SK-N-SH (cell line): Measurements from ENCODE around the gene HS3ST4. TPM values are rescaled to one million over a fixed set of nuclear protein-coding genes. Genes with fewer than 3 reads are reported as not detected.

Experiments
- CTCF ChIA-PET: fragments of 300-600, 350-600 bp; formaldehyde crosslinking; extraction: SDS; loops from one replicate; lab custom pipeline; 2021; lab: Yijun Ruan, JAX
- POLR2A ChIA-PET: fragments of 350-600 bp; sonication (Branson Sonifier 250); formaldehyde crosslinking; extraction: SDS; loops from one replicate; lab custom pipeline; 2020; ENCODE audit warnings: antibody characterized with exemption, inconsistent platforms; lab: Yijun Ruan, JAX
- DNase-seq: peaks from one replicate; pipeline ENCODE4 v3.0.0; 2012
- H2AFZ ChIP-seq: fragments of 200-600 bp; sonication (generic); 2 replicates; pipeline ENCODE4 v1.8.1; 2016; ENCODE audit warnings: antibody characterized with exemption, mild to moderate bottlenecking, low read depth
- H3F3A ChIP-seq: fragments of 200-600 bp; sonication (generic); replicated peaks from 2 replicates; pipeline ENCODE3; 2016; ENCODE audit warnings: antibody characterized with exemption, mild to moderate bottlenecking; ENCODE audit not compliant: insufficient read depth
- H3K27ac ChIP-seq, 2 experiments: fragments of 200-500 bp in 1 of 2; fragments of 200-600 bp in 1 of 2; sonication (Bioruptor generic) in 1 of 2; sonication (generic), shearing (Covaris generic) in 1 of 2; 2 replicates each; pipeline versions ENCODE4 v1.5.1 to v1.6.1; 2014 to 2016; ENCODE audit warnings: low read depth in 2 of 2, inconsistent platforms in 1 of 2, low read length in 1 of 2, mild to moderate bottlenecking in 1 of 2, mixed read lengths in 1 of 2
- H3K27me3 ChIP-seq: fragments of 200-600 bp; sonication (generic), shearing (Covaris generic); 2 replicates; pipeline ENCODE4 v1.6.1; 2016; ENCODE audit warnings: mixed run types; ENCODE audit not compliant: insufficient read depth
- H3K36me3 ChIP-seq, 2 experiments: fragments of 200-500 bp in 1 of 2; fragments of 200-600 bp in 1 of 2; sonication (Bioruptor generic) in 1 of 2; sonication (generic) in 1 of 2; replicated peaks in 1 of 2; 2 replicates each; pipeline versions ENCODE3 to v1.5.1; 2014 to 2016; ENCODE audit warnings: low read length in 1 of 2, mild to moderate bottlenecking in 1 of 2; ENCODE audit not compliant: insufficient read depth in 2 of 2, control insufficient read depth in 1 of 2
- H3K4me1 ChIP-seq, 2 experiments: fragments of 200-500 bp in 1 of 2; fragments of 200-600 bp in 1 of 2; sonication (Bioruptor generic) in 1 of 2; sonication (generic), shearing (Covaris generic) in 1 of 2; 2 replicates each; pipeline versions ENCODE4 v1.5.1 to v1.6.1; 2014 to 2016; ENCODE audit warnings: low read depth in 1 of 2, low read length in 1 of 2, mixed run types in 1 of 2; ENCODE audit not compliant: insufficient read depth in 2 of 2, control insufficient read depth in 1 of 2
- H3K4me2 ChIP-seq: fragments of 200-600 bp; sonication (generic), shearing (Covaris generic); 2 replicates; pipeline ENCODE4 v1.6.1; 2017; ENCODE audit warnings: mixed run types
- H3K4me3 ChIP-seq, 2 experiments: fragments of 200-500 bp in 1 of 2; fragments of 200-600 bp in 1 of 2; sonication (Bioruptor generic) in 1 of 2; sonication (generic), shearing (Covaris generic) in 1 of 2; 2 replicates each; pipeline versions ENCODE4 v1.5.1 to v1.8.1; 2014 to 2016; ENCODE audit warnings: low read depth in 2 of 2, inconsistent platforms in 1 of 2, low read length in 1 of 2, mild to moderate bottlenecking in 1 of 2, mixed read lengths in 1 of 2, moderate library complexity in 1 of 2
- H3K79me2 ChIP-seq: fragments of 200-600 bp; sonication (generic); 2 replicates; pipeline ENCODE4 v1.8.1; 2017; ENCODE audit warnings: mild to moderate bottlenecking; ENCODE audit not compliant: insufficient read depth
- H3K9ac ChIP-seq: fragments of 200-600 bp; sonication (generic); 2 replicates; pipeline ENCODE4 v1.6.1; 2017; ENCODE audit warnings: mixed run types
- H3K9me2 ChIP-seq: fragments of 200-600 bp; sonication (generic); 2 replicates; pipeline ENCODE4 v1.6.1; 2017; ENCODE audit warnings: mixed run types
- H3K9me3 ChIP-seq: fragments of 200-600 bp; sonication (generic); 2 replicates; pipeline ENCODE4 v1.6.1; 2017; ENCODE audit warnings: mixed run types, mild to moderate bottlenecking, moderate library complexity
- H4K20me1 ChIP-seq: fragments of 200-600 bp; sonication (generic); 2 replicates; pipeline ENCODE4 v1.6.1; 2017; ENCODE audit warnings: mild to moderate bottlenecking, mixed run types; ENCODE audit not compliant: insufficient read depth
- CHD2 ChIP-seq: fragments of 150-350 bp; IDR thresholded peaks from 2 replicates; pipeline ENCODE4 v1.6.1; 2018; ENCODE audit warnings: low read length; ENCODE audit not compliant: partially characterized antibody
- CTCF ChIP-seq: fragments of 200-600 bp; sonication (generic); IDR thresholded peaks from 2 replicates; pipeline ENCODE4 v1.6.1; 2017; ENCODE audit warnings: antibody characterized with exemption, mild to moderate bottlenecking, moderate library complexity
- EP300 ChIP-seq, 2 experiments: IDR thresholded peaks; 2 replicates each; pipeline versions ENCODE4 v1.4.0 to v1.6.1; 2012; ENCODE audit warnings: borderline replicate concordance in 1 of 2, low read depth in 1 of 2, low read length in 1 of 2
- FOXJ3 ChIP-seq: sonication (generic); formaldehyde crosslinking; IDR thresholded peaks from 2 replicates; pipeline ENCODE4 v1.5.1; 2020; ENCODE audit warnings: mild to moderate bottlenecking, missing genetic modification reagents
- IRF3 ChIP-seq: fragments of 150-350 bp; IDR thresholded peaks from 2 replicates; pipeline ENCODE4 v1.6.1; 2016; ENCODE audit warnings: mild to moderate bottlenecking, low read depth, low read length
- NRF1 ChIP-seq: IDR thresholded peaks from 2 replicates; pipeline ENCODE4 v1.6.1; 2012; ENCODE audit warnings: low read depth, mild to moderate bottlenecking, low read length
- RAD21 ChIP-seq: IDR thresholded peaks from 2 replicates; pipeline ENCODE4 v1.6.1; 2012; ENCODE audit warnings: mild to moderate bottlenecking, low read length
- REST ChIP-seq: IDR thresholded peaks from 2 replicates; pipeline ENCODE4 v1.6.1; 2012; ENCODE audit warnings: mild to moderate bottlenecking, low read depth, low read length, moderate library complexity
- RFX5 ChIP-seq: IDR thresholded peaks from 2 replicates; pipeline ENCODE4 v1.6.1; 2012; ENCODE audit warnings: mild to moderate bottlenecking, improper control_type of control experiment, low read length
- RXRA ChIP-seq: IDR thresholded peaks from 2 replicates; pipeline ENCODE4 v1.4.0; 2012; ENCODE audit warnings: low read depth, mild to moderate bottlenecking, borderline replicate concordance
- SMC3 ChIP-seq: IDR thresholded peaks from 2 replicates; pipeline ENCODE4 v1.6.1; 2012; ENCODE audit warnings: low read depth, low read length, improper control_type of control experiment
- TAF1 ChIP-seq: IDR thresholded peaks from 2 replicates; pipeline ENCODE4 v1.6.1; 2012; ENCODE audit warnings: low read depth, mild to moderate bottlenecking, low read length, moderate library complexity, borderline replicate concordance
- TCF12 ChIP-seq: IDR thresholded peaks from 2 replicates; pipeline ENCODE4 v1.4.0; 2012
- TEAD4 ChIP-seq: IDR thresholded peaks from 2 replicates; pipeline ENCODE4 v1.4.0; 2012; ENCODE audit warnings: mild to moderate bottlenecking, borderline replicate concordance; ENCODE audit not compliant: insufficient read depth
- USF2 ChIP-seq: fragments of 150-350 bp; IDR thresholded peaks from 2 replicates; pipeline ENCODE4 v1.6.1; 2017; ENCODE audit warnings: antibody characterized with exemption, low read length, low read depth, borderline replicate concordance
- ZBTB33 ChIP-seq: IDR thresholded peaks from 2 replicates; pipeline ENCODE4 v1.4.0; 2012; ENCODE audit warnings: low read depth, borderline replicate concordance
- WGBS: methylation state at CpG from one replicate; pipeline ENCODE4 v1.1.6; 2017; ENCODE audit warnings: low lambda C conversion rate; 5-methylcytosine and 5-hydroxymethylcytosine counted together
- polyA plus RNA-seq, 3 experiments: library from polyadenylated mRNA; depleted of rRNA; stranded (reverse); fragments of >200 nt; gene quantifications; 2 replicates each; pipeline ENCODE4 v1.2.3, GENCODE V29; 2012

Gene HS3ST4
- polyA plus RNA-seq, 1 of the 3 experiments (the other 2 are of a cell fraction), result not detected

GRCh38 chr16:25707982-25708583 is 16.3 kb downstream of the HS3ST4 start:
- Histone ChIP-seq H3K9me2 (no peaks in the 10 kb centered on the region), H2AFZ (no peak overlapping the region), H3K4me2 (no peak overlapping the region)
- POLR2A ChIA-PET, result no interaction called here
- peak; percentile 33 for DNase-seq
- TF ChIP-seq FOXJ3 (CRISPR knock-in tag), result no peak
- no peak for TF ChIP-seq USF2
- no peak for TF ChIP-seq ZBTB33
- TF ChIP-seq RFX5, result no peak
- no peak for TF ChIP-seq REST
- TF ChIP-seq EP300 (IDR thresholded peaks at IDR 0.05; ENCODE audit: borderline replicate concordance in 1 of 2, low read depth in 1 of 2, low read length in 1 of 2), result no peak
- peak; percentile 55 for TF ChIP-seq CTCF
- peak; percentile 31; the same call in 1 of the 2 replicates for TF ChIP-seq SMC3
- TF ChIP-seq CHD2, result no peak
- TF ChIP-seq TCF12, result no peak
- no peak for TF ChIP-seq RXRA
- TF ChIP-seq TAF1, result no peak
- TF ChIP-seq IRF3, result no peak
- no peak for TF ChIP-seq NRF1
- TF ChIP-seq RAD21, result peak; percentile 44
- no peak for TF ChIP-seq TEAD4
- TF ChIP-seq, all 33 proteins: peak for 3
- Histone ChIP-seq H3K4me3 (no peak overlapping the region; a peak in 1 of 4 replicates), H3K9ac (no peak overlapping the region), H3F3A (no peaks in the 10 kb centered on the region), H3K27ac (no peak overlapping the region), H4K20me1 (no peaks in the 10 kb centered on the region), H3K9me3 (no peaks in the 10 kb centered on the region), H3K4me1 (peaks cover 0 to 3% of the 10 kb centered on the region in 2 experiments; a peak in 1 of 4 replicates), H3K27me3 (no peaks in the 10 kb centered on the region), H3K79me2 (no peaks in the 10 kb centered on the region), H3K36me3 (no peaks in the 10 kb centered on the region)
- CTCF ChIA-PET, result interaction anchor here (0.9 to 1.4 kb wide), 2 partner anchors 32 to 431 kb away, joined by 4 to 6 read pairs; no protein-coding TSS in a partner anchor
- 8% methylated on average over 3 of the region's 3 CpGs for WGBS
